Limb (tissue), 2 donors: ENCODE measurements around the gene PRR3.
A peak's percentile ranks its signal among the peaks of the same experiment; 100 is the strongest.

Experiments
- DNase-seq, 2 donors: peaks; one replicate each; pipeline ENCODE4 v3.0.0-alpha.2; 2016; ENCODE audit errors: extremely low spot score in 2 of 2

The PRR3 gene

DNA sequence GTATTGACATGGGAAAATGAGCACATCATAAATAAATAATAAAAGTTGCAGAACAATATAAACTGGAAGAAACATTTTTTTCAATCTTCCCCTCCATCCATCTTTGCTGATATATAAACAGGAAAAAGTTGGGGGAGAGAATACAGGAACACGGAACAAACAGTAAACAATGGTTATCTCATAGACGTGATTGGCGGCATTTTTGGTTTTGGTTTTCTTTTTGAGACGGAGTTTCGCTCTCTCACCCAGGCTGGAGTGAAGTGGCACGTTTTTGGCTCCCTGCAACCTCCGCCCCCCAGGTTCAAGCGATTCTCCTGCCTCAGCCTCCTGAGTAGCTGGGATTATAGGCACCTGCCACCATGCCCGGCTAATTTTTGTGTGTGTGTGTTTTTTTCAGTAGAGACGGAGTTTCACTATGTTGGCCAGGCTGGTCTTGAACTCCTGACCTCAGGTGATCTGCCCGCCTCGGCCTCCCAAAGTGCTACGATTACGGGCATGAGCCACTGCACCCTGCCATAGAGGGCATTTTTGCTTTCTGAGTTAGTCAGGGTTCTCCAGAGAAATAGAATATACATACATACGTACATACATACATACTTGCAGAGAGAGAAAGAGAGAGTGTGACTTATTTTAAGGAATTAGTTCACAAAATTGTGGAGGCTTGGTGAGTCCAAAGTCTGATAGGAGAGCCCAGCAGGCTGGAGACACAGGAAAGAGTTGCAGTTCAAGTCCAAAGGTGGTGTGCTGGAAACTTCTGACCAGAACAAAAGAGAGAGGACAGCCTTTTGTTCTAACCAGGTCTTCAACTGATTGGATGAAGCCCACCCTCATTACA is 23.4 kb upstream of the PRR3 start:
- no peak for DNase-seq

DNA sequence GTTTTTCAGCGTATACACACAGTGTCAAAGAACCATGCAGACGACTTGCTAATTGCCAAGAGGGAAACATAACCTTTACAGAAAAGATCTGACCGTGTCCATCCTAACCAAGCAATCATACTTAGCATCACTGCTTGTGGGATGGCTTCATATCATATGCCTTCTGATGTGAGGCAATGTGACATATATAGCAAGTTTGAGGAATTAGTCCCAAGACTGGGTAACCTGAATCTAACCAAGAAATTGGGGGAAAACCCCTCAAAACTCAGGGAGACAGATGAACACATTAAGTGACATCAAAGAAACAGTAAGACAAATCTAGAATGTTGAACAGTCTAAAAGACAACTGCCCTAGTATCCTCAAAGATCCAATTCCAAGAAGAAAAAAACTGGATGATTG is 19.2 kb upstream of the PRR3 start:
- no peak for DNase-seq

DNA sequence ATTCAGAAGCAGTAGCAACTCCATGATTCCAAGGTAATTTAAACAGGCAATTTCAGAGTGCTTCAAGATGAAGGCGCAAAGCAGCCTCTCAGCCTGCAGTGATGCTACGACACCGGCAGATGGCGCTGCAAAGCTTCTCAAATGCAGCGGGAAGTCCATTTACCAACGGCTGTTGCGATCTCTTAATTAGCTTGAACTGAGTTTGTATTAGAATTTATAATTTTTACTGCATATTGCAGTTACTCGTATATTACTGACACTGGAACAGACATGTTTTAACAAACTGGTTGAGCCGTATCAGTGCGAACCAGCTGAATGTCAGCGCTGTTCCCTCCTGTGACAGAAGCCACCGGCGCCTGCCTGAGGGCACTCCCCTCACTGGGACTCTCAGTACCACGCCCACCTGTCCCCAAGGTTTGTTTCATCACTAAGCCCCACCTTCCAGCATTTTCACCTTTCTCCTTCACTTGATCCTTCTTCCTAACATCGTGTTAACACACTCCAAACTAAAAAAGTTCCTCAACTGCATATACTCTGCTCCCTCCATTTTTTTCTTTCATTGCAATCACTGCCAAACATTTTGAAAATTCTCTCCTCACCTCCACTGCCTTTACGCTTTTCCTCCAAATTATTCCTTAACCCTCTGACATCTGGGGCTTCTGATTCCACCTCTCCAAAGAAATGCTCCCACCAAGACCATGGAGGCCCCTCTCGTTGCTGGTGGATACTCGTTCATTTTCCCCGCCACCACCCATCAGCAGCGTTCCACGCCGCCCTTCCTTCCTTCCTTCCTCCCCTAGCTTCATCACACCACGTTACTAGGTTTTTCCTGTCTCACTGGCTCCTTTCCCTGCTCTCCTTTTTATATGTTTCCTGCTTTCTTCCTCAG is 15.3 kb upstream of the PRR3 start:
- DNase-seq: peak; percentile 80 to 83

DNA sequence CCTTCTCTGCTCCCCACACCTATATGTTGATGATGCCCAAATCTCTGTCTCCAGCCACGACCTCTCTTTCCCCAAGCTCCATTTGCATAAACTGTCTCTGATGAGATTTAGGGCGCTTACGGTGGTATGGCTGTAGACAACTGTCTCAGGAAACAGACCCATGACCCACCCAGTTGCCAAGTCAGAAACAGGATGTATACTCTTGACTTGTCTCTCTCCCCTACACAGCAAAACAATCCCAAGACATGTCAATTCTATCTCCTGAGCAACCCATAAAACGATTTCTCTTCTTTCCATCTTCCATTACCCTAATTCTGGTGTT is 14.7 kb upstream of the PRR3 start:
- no peak for DNase-seq

DNA sequence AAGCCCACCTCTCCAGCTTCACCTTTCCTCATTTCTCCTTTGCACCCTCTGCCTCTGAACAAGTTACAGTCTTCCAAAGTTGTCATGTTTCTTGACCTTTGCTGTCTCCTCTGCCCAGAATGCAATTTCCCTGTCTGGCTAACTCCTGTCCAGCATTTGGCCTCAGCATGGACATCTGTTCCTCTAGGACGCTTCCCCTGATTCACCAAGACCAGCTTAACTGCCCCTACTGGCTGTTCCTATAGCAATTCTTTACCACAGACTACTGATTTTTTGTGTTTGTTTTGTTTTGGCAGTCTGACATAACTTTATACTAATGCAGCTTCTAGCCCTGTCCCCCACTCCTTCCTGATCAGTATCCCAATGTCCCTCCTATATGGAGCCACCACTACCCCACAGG is 14.2 kb upstream of the PRR3 start:
- no peak for DNase-seq

DNA sequence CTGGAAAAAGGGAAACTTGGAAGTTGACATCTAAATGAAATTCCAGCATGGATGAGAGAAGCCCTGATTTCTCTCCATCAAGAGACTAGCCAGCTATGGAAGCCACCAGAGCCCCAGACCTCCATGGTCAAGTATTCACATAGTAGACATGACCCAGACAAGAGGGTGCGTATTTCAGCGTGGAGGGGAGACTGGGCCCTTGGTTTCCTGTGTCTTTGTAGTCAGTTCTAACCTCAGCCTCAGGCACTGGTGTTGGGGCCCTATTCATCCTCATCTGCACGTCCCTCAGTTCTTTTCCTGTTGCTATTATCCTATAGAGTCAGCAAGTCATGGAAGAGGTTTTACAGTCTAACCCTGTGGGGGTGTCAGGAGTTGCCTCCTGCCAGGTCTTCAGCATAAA is 13.3 kb upstream of the PRR3 start:
- no peak for DNase-seq

DNA sequence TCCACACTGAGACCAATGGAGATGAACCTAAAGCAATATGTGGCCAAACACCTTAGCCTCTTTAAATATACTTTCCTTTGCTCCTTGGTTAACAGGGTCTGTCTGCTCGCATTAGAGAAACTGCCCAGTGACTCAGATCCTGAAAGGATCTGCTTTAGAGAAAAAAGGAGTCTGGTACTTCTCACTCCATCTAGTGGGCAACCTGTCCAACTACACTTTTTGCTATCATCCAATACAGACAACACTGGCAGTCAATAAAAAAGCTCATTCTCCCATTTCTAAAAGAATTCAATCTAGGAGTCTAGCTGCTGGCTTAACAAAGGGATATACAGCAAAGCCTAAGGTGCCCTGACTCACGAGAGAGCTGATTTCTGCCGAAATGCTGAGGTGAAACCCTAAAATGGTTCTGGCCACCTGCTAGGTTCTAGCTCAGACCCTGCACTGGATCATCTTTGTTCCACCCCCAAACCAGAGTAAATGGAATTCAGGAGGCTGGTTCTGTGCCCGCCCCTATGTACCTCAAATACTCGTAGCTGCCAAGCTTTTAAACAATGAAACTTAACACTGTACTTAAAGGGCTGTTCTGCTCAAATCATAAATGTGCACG is 12.3 kb upstream of the PRR3 start:
- peak in 1 of 2 donors; percentile 70 for DNase-seq

DNA sequence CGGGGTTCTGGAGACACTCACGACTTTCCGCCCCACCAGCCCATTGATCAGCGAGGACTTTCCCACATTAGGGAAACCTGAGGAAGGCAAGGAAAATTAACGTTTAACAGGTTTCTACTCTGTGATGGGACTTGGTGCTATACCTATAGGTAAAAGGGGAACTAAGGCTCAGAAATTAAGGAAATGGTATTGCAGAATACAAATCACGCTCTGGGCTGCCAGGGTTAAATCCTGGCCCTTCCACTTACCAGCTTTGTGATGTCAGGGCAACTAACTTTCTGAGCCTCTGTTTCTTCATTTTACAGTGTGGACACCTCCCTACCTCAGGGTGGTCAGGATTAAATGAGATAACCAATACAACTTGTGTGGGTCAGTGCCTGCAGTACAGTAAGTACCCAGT is 9.6 kb upstream of the PRR3 start:
- no peak for DNase-seq

DNA sequence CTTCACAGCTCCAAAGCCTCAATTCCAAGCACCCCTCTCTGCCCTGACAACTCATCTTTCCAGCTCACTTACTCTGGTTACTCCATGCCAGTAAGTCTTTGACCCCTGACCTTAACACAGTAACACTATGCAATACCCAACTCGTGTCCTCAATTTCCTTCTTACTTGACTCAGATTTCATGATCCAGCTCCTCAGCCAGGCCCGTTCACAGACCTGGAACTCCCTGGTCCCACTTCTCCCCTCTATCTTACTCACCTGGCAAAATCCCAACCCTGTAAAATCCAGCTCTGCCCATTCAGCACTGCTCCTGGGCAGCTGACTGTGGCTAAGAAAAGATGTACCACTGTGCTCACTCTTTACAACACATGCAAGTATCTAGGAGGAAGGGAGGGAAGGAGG is 8.7 kb upstream of the PRR3 start:
- no peak for DNase-seq

DNA sequence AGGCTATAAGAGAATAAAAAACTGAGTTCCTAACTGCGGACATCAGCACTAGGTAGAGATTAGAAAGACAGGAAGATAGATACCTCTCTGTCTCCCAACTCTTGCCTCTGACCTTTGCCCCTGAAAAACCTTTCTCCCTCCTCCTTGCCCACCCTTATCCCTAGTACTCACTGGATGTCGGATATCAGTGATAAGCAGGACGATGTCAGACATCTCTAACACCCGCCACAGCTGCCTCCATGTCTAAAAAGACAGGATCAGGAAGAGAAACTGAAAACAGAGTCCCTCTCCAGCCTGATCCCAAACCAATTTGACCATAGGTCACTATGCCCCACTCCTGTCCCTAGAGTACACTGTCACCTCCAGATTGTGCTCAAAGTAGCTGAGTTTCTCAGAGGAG is 2.7 kb upstream of the PRR3 start:
- no peak for DNase-seq

DNA sequence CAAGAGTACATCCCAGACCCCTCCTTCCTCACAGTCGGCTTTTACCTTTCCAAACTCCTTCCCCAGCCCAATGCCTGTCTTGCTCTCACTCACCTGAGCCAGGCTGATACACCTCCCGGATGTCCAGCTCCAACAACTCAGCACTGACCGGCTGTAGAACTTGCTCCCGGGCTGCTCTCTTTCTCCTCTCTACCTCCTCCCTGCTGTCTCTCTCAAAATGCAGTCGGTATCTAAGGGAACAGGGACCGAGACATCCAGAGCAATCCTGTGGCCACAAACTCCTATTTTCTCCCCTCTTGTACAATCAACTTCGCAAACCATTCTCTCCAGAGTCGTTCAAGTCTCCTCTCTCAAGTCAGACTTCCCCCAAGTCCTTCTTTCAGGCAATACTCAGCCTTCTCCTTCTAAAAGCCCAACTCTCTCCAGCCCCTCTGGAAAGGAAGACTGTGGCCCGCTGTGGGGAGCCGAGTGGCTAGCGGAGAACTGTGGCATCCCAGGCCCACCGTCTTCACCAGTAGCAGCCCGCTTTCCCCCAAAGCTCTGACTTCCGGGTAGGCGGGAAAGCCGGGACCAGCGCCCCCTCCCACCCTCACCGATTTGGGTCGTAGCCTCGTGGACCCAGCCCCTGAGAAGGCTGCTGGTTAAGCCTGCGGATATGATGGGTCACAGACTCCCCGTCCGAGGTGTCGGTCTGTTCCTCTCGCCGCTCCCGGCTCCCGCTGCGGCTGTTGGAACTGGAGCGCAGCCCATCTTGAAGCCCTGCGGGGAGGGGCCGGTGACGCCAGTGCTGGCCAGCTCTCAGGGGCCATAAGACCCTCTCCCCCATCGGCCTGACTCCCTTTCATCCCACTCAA is 1.9 kb upstream of the PRR3 start:
- peak in 1 of 2 donors; percentile 83 for DNase-seq

DNA sequence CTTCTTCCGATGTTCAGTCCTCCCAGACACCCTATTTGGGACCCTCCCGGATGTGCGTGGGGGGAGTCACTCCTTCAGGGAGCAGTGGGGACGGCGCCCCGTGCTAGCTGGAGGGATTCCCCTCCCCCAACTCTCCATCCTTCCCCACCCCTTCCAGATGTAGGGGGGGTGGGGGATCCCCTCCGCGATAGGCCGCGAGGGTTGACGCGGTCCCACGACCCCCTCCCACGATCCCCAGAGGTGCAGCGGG is 1.4 kb upstream of the PRR3 start:
- DNase-seq: peak in 1 of 2 donors; percentile 76

DNA sequence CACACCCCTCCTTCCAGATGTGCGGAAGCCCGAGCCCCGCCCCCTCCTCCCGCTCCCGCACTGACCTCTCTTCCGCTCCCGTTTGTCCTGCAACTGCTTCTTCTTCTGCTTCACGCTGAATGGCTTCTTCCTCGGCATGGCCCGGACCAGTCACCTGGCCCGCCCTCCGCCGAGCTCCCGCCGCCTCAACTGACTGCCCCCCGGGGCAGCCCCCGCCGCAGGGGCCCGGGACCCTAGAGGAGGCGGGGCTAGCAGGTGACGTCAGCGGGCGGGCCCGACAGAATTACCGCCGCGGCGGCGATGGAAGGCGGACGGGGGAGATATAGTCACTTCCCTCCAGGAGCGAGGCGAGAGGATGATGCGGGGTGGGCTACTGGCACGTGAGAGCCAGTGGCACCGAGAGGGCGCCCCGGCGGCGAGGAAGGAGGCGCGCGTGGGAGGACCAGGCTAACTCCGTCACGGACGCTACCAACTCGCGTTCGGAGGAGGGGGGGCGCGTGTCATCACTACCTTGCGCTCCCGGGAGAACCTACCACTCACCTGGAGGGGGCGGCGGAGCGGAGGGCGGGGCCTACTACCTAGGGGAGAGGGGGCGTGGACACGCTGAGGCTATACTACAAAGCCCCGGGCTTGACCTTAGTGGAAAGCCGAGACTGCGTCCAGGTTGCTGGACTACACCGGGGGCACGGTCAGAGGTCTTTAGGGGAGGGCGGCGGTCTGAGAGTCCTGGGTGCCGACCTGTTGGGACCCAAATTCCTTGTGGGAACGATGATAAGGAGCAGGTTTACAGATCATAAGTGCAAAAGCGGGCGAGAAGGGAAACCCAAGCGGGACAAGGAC is 809 bp upstream of the PRR3 start, which contains the start of gene GNL1:
GNL1 (minus strand) TSS at position 424 of the 840 bp plus-strand sequence; CDS start at position 138, 286 bp downstream.
- DNase-seq: peak; percentile 76 to 96

DNA sequence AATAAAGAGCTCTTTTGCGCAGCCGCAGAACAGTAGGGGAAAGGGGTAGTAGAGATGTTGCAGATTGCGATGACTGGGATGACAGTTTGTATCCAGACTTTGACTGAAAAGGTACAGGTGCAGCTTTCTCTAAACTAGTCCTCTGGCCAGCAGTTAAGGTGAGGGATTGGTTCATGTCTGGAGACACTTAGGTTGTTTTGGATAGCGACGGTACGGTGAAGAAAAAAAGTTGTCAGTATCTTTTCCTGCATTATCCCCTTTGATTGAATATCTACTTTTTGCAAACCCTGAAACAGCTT is 537 bp downstream of the PRR3 start:
- peak in 1 of 2 donors; percentile 69 for DNase-seq

DNA sequence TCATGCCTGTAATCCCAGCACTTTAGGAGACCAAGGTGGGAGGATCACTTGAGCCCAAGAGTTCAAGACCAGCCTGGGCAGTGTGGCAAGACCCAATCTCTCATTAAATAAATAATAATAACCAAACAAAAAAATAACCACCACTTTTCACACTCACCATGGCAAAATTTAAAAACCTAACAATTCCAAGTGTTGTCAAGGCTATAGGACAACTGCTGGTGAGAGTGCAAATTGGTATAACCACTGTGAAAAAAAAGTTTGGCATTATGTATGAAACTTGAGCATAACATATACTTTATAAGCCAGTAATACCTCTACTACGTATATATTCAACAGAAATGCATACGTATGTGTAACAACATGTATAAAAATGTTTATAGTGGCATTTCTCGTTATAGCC is 3.8 kb downstream of the PRR3 start:
- DNase-seq: no peak

DNA sequence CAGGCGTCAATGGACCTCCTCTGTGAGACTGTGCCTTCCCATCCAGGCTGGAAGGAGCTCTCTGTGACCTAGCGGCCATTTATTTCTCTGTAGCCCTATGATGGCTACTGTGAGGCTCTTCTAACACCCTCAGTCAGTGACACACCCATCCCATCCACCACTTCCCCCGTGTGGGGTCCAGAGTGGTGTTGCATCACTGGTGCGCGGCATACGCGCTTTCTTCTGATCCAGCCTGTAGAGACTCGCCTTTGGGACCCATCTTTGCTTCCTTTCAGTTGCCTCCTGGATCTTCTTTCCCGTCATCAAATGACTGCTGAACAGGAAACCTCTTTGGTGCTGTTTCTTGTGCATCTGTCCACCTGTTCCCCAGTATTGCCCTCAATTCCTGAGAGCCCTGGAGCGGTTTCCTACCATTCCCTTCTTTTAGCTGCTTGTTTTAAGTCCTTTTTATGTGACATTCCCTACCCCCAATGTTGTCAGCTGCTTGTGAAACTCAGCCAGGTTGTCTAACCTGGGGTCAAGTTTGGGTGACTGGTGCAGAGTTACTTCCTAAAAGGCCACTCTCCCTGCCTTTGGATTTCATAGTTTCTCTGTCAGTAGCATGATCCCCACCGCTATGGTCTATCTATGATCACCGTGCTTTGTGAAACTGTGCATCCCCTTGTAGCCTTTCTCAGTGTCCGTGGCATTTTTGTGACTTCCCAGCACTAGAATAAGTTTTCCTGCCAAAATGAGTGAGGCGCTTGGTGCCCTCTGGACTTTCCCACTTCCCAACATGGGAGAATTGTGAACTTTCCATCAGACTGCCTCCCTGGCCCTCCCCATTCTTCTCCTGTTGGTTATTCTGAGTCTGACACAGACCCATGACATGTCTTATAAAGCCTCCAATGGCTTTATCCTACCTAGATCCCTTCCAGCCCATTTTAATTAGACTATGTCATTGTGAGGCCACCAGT is 5.7 kb downstream of the PRR3 start:
- DNase-seq: no peak

DNA sequence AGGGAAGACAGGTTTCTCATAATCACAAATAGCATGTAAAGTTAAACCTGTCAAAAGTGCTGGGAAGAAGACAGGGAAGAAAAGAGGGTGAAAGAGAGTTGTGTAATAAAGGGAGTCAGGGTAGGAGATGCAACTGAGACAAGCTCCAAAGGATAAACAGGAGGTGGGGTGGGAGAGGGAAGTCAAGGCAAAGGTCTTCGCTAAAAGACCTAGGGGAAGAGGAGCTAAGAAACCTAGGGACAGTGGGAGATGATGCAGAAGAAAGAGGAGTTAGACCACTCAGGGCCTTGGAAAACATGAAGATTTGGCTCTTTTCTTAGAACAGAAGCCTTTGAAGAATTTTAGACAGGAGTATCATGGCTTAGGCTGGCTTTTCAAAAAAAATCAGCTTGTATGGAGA is 7.0 kb downstream of the PRR3 start:
- DNase-seq: no peak

DNA sequence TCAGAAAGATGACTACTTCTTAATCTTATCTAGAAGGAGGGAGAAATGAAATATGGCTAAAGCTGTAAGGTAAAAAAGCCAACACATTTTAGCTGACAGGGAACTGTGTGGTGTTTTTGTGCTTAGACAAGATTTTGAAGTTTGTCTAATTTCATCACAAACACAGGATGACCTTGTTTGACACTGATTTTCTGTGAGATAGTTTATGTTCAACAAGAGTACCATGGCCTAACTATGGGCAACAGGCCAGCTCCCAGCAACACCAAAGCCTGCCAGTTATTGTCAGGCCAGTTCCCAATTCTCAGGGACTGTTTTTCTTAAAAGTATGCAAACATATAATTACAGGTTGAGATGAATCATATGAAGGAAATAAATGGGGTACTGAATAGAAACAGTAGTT is 8.7 kb downstream of the PRR3 start:
- no peak for DNase-seq

DNA sequence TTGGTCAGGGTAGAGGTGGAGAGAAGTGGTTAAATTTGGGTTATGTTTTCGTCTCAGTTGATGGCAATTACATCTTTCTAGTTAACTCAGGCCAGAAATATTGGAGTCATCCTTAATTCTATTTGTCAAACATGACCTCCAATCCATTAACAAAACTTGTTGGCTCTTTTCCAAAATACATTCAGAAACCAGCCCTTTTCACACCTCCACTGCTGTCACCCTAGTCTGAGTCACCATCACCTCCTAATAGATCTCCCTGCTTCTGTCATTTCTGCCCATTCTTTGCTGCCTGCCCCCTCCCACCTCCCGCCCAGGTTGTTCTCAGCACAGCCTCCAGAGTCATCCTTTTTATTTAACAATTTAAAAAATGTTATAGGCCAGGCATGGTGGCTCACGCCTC is 11.2 kb downstream of the PRR3 start:
- DNase-seq: no peak

DNA sequence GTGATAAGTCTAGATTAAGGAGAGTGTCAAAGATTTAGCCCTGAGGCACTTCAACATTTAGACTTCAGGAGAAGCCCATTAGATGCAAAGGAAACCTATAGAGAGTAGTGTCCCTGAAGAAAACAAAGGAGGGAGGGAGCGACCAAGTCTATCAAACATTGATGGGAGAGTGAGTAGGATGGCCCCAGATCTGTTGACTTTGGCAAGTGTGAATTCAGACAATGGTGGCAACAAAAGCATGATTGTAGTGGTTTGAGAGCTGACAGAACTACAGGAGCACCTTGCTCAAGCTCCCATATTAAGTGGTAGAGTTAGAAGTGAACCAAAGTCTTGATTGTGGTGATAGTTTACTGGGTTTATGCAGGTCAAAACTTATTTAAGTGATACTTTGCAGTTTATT is 13.2 kb downstream of the PRR3 start:
- DNase-seq: no peak
